Sigmoid colon (tissue), 7 donors: ENCODE measurements around the gene IFNA13. TPM values are rescaled to one million over a fixed set of nuclear protein-coding genes. Genes with fewer than 3 reads are reported as not detected.

Source experiments
- DNase-seq: peaks from one replicate; pipeline ENCODE4 v3.0.0-alpha.2; 2019
- H3K27ac ChIP-seq, 4 donors: fragments of 200-600 bp; sonication (generic); one replicate each; pipeline ENCODE4 v1.5.1; 2016 to 2019; ENCODE audit warnings: mild to moderate bottlenecking in 1 of 4
- H3K27me3 ChIP-seq, 3 donors: fragments of 200-600 bp; sonication (generic); one replicate each; pipeline ENCODE4 v1.5.1; 2019; ENCODE audit warnings: mild to moderate bottlenecking in 1 of 3
- H3K36me3 ChIP-seq, 4 donors: fragments of 200-600 bp; sonication (generic); one replicate each; pipeline ENCODE4 v1.5.1; 2016 to 2019
- H3K4me1 ChIP-seq, 4 donors: fragments of 200-600 bp; sonication (generic); one replicate each; pipeline ENCODE4 v1.5.1; 2017 to 2019
- H3K4me3 ChIP-seq, 4 donors: fragments of 200-600 bp; sonication (generic); one replicate each; pipeline ENCODE4 v1.5.1; 2017 to 2019; ENCODE audit warnings: mild to moderate bottlenecking in 2 of 4, moderate library complexity in 1 of 4
- H3K9me3 ChIP-seq, 4 donors: fragments of 200-600 bp in 3 of 4; sonication (generic) in 3 of 4; one replicate each; pipeline versions ENCODE4 v1.5.1 to v1.6.1; 2013 to 2019
- EP300 ChIP-seq, 4 donors: sonication (generic); formaldehyde crosslinking; IDR thresholded peaks; one replicate each; pipeline ENCODE4 v1.6.1; 2017; ENCODE audit warnings: antibody characterized with exemption in 4 of 4
- POLR2A ChIP-seq, 2 donors: fragments of 450-650 bp; IDR thresholded peaks; one replicate each; pipeline ENCODE4 v1.6.1; 2016; ENCODE audit warnings: antibody characterized with exemption in 2 of 2, mild to moderate bottlenecking in 2 of 2, moderate library complexity in 2 of 2
- POLR2AphosphoS5 ChIP-seq, 4 donors: sonication (generic); formaldehyde crosslinking; IDR thresholded peaks; one replicate each; pipeline ENCODE4 v1.6.1; 2017; ENCODE audit warnings: antibody characterized with exemption in 4 of 4
- WGBS, 2 donors: extraction: QIAGEN DNeasy Blood & Tissue Kit; methylation state at CpG; one replicate each; pipeline ENCODE4 v1.1.7; 2013; 5-methylcytosine and 5-hydroxymethylcytosine counted together
- intact Hi-C: fragments of 100-400 bp; cut with DNase I; formaldehyde crosslinking; loops from one replicate; pipeline ENCODE4 v1.15.1; 2023
- polyA plus RNA-seq, 3 donors: library from polyadenylated mRNA; stranded (reverse); fragments of 200-250 nt; gene quantifications; one replicate each; pipeline ENCODE4 v1.2.3, GENCODE V29; 2013
- total RNA-seq, 4 donors: library from RNA; depleted of rRNA; stranded (reverse); fragments of >200 nt; gene quantifications; one replicate each; pipeline ENCODE4 v1.1.0, GENCODE V29; 2016
- TF ChIP-seq, protein P1 (sequence below), 4 experiments: fragments of 450-650 bp in 3 of 4; fragments of 200-600 bp in 1 of 4; IDR thresholded peaks; one replicate each; pipeline ENCODE4 v1.5.1; 2016 to 2019; ENCODE audit warnings: antibody characterized with exemption in 4 of 4, mild to moderate bottlenecking in 3 of 4, moderate library complexity in 2 of 4
- donor health status: healthy with polysubstance abuse.
- donor health status: Bipolar disorder and iron deficiency.
- donor health status: healthy.

Gene IFNA13
- total RNA-seq, result not detected
- not detected for polyA plus RNA-seq

DNA sequence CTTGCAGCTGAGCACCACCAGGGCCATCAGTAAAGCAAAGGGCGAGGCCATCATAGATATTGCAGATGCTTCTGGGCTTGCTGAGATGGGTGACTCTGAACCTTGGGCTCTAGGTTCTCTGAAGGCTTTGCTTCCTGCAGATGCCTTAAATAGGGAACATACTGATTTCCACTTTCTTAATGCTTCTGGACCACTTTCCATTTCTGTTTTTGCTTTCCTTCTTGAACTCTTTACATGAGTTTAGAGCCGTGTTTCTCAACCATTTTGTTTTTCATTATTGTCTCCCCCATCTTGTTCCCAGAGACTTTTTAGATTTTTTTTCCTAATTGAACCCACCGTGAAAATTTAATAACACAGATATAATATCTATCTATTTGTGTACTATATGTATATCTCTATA is at the start of gene IFNA13:
TSS of gene IFNA13 (minus strand) at position 101 of the 400 bp plus-strand sequence. CDS start at position 54, 47 bp downstream.
- no peak for DNase-seq
- WGBS, 2 donors, result 90 to 93% methylated on average over 3 of the region's 3 CpGs
- intact Hi-C loops, result no loop called here
- Histone ChIP-seq H3K4me1 (no peaks in the 10 kb centered on the region), H3K4me3 (no peak within 1 kb of the TSS), H3K27me3 (no peaks in the 10 kb centered on the region), H3K27ac (no peak within 1 kb of the TSS), H3K9me3 (no peaks in the 10 kb centered on the region), H3K36me3 (no peaks in the 10 kb centered on the region)
- TF ChIP-seq, protein P1, sequence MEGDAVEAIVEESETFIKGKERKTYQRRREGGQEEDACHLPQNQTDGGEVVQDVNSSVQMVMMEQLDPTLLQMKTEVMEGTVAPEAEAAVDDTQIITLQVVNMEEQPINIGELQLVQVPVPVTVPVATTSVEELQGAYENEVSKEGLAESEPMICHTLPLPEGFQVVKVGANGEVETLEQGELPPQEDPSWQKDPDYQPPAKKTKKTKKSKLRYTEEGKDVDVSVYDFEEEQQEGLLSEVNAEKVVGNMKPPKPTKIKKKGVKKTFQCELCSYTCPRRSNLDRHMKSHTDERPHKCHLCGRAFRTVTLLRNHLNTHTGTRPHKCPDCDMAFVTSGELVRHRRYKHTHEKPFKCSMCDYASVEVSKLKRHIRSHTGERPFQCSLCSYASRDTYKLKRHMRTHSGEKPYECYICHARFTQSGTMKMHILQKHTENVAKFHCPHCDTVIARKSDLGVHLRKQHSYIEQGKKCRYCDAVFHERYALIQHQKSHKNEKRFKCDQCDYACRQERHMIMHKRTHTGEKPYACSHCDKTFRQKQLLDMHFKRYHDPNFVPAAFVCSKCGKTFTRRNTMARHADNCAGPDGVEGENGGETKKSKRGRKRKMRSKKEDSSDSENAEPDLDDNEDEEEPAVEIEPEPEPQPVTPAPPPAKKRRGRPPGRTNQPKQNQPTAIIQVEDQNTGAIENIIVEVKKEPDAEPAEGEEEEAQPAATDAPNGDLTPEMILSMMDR (IDR thresholded peaks at IDR 0.05), result no peak
- TF ChIP-seq EP300 (IDR thresholded peaks at IDR 0.05) (no peak), POLR2A (IDR thresholded peaks at IDR 0.05) (no peak), POLR2AphosphoS5 (IDR thresholded peaks at IDR 0.05) (no peak)

DNA sequence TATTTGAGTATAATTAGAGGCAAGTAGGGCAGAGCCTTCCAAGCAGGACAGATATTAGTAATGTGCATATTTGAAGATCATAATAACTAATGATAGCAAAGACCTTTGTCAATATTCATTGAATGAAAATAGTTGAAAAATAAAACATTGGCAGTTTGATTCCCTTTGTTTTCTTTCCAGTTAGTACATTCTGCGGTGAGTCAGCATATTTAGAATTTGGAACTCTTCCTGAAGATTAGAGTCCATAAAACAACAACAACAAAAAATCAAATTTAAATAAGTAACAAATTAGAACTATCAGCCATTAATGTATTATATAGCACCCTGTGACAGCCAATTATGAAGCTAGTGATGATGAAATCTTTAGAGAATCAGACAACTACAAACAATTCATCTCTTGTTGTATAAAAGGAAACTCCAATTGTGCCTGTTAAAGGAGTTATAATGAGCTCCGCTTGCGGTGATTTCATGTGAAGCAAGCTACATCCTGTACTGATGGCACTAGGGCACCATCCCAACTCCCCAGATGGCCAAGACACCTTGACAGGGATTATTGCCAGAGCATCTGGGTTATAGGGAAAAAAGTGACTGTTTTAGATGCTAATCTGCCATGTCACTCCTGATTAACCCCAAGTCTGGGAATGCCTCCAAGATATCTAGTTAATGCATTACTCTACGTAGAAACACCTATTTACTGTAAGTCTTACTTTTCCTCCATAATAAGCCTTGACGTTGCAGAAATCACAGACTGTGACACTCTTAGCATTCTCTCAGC is 47.8 kb upstream of the IFNA13 start:
- WGBS, 2 donors, result 18 to 61% methylated on average over 5 of the region's 5 CpGs
- no peaks in the 10 kb centered on the region for H3K36me3 ChIP-seq
- H3K27me3 ChIP-seq, result no peaks in the 10 kb centered on the region
- intact Hi-C loops, result no loop called here
- TF ChIP-seq, protein P1 (IDR thresholded peaks at IDR 0.05), result no peak
- TF ChIP-seq POLR2AphosphoS5 (IDR thresholded peaks at IDR 0.05) (no peak), EP300 (IDR thresholded peaks at IDR 0.05) (no peak), POLR2A (IDR thresholded peaks at IDR 0.05) (no peak)
- DNase-seq, result no peak
- H3K9me3 ChIP-seq, result no peaks in the 10 kb centered on the region
- no peaks in the 10 kb centered on the region for H3K4me1 ChIP-seq
- no peak overlapping the region for H3K27ac ChIP-seq
- H3K4me3 ChIP-seq, result no peak overlapping the region

DNA sequence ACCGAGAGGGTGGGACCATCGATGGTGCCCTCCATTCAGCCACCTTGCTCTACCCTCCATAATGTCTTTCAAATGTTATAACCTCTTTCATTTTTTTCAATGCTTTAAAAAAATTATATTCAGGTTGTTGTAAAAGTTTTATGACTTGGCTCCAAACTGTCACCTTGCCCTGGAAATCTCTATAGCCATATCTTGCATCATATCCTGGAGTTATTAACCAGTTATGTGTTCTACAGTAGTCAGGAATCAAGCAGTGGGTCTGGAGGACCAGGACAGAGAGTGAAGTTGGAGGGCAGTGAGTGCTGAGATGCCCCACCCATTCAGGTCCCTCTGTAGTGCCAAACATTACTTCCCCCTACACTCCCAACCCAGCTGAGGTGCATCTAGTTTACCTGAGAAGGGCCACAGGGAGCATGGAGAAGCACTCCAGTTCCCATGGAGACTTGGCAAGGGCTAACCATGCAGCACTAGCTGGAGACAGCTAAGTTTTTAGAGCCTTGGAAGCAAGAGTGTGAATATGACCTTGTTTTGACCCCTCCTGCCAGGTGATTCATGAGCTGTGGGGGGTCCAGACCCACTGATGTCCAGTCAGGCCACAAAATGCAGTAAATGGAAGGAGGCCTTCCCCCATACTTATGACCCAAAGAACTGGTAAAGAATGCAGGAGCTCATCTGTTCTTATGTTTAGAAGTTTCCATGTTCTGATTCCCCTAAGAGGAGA is 46.5 kb upstream of the IFNA13 start:
- H3K27ac ChIP-seq, result no peak overlapping the region
- no peak for DNase-seq
- no peaks in the 10 kb centered on the region for H3K4me1 ChIP-seq
- H3K4me3 ChIP-seq, result no peak overlapping the region
- H3K27me3 ChIP-seq, result no peaks in the 10 kb centered on the region
- H3K36me3 ChIP-seq, result no peaks in the 10 kb centered on the region
- intact Hi-C loops, result no loop called here
- WGBS, 2 donors, result 30 to 77% methylated on average over 2 of the region's 2 CpGs
- no peak for TF ChIP-seq POLR2AphosphoS5 (IDR thresholded peaks at IDR 0.05)
- TF ChIP-seq POLR2A (IDR thresholded peaks at IDR 0.05), result no peak
- TF ChIP-seq, protein P1 (IDR thresholded peaks at IDR 0.05), result no peak
- no peak for TF ChIP-seq EP300 (IDR thresholded peaks at IDR 0.05)
- no peaks in the 10 kb centered on the region for H3K9me3 ChIP-seq

DNA sequence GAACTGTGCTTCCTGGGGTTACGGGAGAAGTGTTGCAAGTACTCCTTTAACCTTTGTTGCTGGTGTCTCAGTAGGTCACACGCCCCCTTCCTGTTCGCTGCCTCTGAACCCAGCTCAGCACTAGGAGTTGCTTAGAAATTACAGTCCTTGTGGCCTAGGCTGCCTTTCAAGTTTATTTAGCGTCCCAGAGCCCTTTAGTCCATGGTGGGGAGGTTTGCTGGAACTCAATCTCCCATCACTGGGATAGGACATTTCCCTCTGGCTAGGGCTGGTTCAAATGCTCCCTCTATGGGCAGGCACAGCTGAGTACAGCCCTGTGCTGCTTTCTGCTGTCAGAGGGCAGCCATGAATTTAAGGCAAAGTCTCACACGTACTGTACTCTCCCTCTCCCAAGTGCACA is 45.8 kb upstream of the IFNA13 start:
- no peaks in the 10 kb centered on the region for H3K9me3 ChIP-seq
- no peaks in the 10 kb centered on the region for H3K4me1 ChIP-seq
- WGBS, 2 donors, result 57 to 62% methylated on average over 5 of the region's 5 CpGs
- intact Hi-C loops, result no loop called here
- DNase-seq, result no peak
- H3K36me3 ChIP-seq, result no peaks in the 10 kb centered on the region
- H3K27me3 ChIP-seq, result no peaks in the 10 kb centered on the region
- no peak for TF ChIP-seq POLR2A (IDR thresholded peaks at IDR 0.05)
- no peak overlapping the region for H3K27ac ChIP-seq
- no peak overlapping the region for H3K4me3 ChIP-seq

DNA sequence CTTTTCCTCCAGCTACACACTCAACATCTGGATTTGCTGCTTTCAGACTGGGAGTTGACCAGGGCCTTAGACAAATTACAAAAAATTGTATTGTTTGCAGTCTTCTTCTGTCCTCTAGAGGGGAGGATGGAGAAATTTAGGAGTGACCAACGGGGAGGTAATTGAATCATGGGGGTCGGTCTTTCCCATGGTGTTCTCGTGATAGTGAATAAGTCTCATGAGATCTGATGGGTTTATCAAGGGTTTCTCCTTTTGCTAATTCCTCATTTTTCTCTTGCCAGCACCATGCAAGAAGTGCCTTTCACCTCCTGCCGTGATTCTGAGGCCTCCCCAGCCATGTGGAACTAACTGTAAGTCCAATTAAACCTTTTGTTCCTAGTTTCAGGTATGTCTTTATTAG is 45.3 kb upstream of the IFNA13 start:
- no peaks in the 10 kb centered on the region for H3K36me3 ChIP-seq
- H3K4me1 ChIP-seq, result no peaks in the 10 kb centered on the region
- H3K27me3 ChIP-seq, result no peaks in the 10 kb centered on the region
- H3K27ac ChIP-seq, result no peak overlapping the region
- 89 to 95% methylated on average over 4 of the region's 4 CpGs for WGBS, 2 donors
- no peak for DNase-seq
- no peak overlapping the region for H3K4me3 ChIP-seq
- TF ChIP-seq EP300 (IDR thresholded peaks at IDR 0.05), result no peak
- TF ChIP-seq, protein P1 (IDR thresholded peaks at IDR 0.05), result no peak
- TF ChIP-seq POLR2AphosphoS5 (IDR thresholded peaks at IDR 0.05), result no peak
- no peak for TF ChIP-seq POLR2A (IDR thresholded peaks at IDR 0.05)
- H3K9me3 ChIP-seq, result no peaks in the 10 kb centered on the region
- intact Hi-C loops, result no loop called here
